AG09309 (cell line): Measurements from ENCODE around the gene TUBGCP2.
"Not testable (repeated sequence)": the region's sequence is repeated elsewhere in the genome, so short reads cannot be mapped to it uniquely, and the experiment has no call there.

Source experiments
- DNase-seq: peaks from one replicate; pipeline ENCODE4 v3.0.0-alpha.2; 2010; ENCODE audit warnings: low read depth
- H3K4me3 ChIP-seq: 2 replicates; pipeline ENCODE4 v1.5.1; 2011; ENCODE audit warnings: mild to moderate bottlenecking, low read depth, low read length, moderate library complexity; ENCODE audit not compliant: control insufficient read depth
- TF ChIP-seq, protein P1 (sequence below): IDR thresholded peaks from 2 replicates; pipeline ENCODE4 v1.5.1; 2011; ENCODE audit warnings: mild to moderate bottlenecking, low read depth, low read length, inconsistent platforms; ENCODE audit not compliant: insufficient read depth, control insufficient read depth; ENCODE audit errors: missing control alignments

TUBGCP2 gene

GRCh38 chr10:133235932-133236331 is 72.7 kb downstream of the TUBGCP2 start:
- no peak overlapping the region for H3K4me3 ChIP-seq
- TF ChIP-seq, protein P1, sequence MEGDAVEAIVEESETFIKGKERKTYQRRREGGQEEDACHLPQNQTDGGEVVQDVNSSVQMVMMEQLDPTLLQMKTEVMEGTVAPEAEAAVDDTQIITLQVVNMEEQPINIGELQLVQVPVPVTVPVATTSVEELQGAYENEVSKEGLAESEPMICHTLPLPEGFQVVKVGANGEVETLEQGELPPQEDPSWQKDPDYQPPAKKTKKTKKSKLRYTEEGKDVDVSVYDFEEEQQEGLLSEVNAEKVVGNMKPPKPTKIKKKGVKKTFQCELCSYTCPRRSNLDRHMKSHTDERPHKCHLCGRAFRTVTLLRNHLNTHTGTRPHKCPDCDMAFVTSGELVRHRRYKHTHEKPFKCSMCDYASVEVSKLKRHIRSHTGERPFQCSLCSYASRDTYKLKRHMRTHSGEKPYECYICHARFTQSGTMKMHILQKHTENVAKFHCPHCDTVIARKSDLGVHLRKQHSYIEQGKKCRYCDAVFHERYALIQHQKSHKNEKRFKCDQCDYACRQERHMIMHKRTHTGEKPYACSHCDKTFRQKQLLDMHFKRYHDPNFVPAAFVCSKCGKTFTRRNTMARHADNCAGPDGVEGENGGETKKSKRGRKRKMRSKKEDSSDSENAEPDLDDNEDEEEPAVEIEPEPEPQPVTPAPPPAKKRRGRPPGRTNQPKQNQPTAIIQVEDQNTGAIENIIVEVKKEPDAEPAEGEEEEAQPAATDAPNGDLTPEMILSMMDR, result no peak
- DNase-seq, result no peak

GRCh38 chr10:133235265-133235855 is 73.3 kb downstream of the TUBGCP2 start:
- no peak overlapping the region for H3K4me3 ChIP-seq
- no peak for DNase-seq
- TF ChIP-seq, protein P1, result no peak

GRCh38 chr10:133234796-133235195 is 73.9 kb downstream of the TUBGCP2 start:
- not testable (repeated sequence) for DNase-seq

DNA sequence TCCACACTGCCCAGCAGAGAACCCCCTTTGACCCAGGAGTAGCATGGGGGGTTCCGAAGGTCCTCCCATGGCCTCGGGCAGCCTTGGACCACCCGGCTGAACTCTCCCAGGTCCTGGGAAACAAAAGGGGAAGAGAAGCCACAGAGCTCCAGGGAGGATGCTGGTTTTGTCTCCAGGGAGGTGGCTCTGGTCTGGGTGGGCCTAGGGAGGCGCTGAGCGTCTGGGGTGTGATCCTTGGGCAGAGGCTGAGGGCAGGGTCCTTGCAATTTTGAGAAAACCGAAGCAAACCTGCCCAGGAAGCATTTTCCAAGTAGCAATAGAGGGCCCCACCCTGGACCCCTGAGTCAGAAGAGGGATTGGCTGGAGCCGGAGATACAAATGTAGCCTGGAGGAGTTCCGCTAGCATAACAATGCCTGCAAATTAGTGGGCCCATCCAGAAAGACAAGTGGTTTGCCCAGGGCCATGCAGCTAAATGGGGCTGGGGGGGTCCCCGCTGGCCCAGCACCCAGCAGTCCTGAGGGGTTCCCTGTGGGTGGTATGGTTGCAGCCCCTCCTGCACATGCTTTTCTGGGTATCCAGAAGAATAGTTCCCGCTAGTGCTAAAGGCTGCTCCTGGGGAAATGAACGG is 76.6 kb downstream of the TUBGCP2 start:
- TF ChIP-seq, protein P1, result no peak
- no peak for DNase-seq
- no peak overlapping the region for H3K4me3 ChIP-seq

More at GRCh38 chr10:133234796-133235195, 73.9 kb downstream of the TUBGCP2 start:
- H3K4me3 ChIP-seq, result not testable (repeated sequence)

DNA sequence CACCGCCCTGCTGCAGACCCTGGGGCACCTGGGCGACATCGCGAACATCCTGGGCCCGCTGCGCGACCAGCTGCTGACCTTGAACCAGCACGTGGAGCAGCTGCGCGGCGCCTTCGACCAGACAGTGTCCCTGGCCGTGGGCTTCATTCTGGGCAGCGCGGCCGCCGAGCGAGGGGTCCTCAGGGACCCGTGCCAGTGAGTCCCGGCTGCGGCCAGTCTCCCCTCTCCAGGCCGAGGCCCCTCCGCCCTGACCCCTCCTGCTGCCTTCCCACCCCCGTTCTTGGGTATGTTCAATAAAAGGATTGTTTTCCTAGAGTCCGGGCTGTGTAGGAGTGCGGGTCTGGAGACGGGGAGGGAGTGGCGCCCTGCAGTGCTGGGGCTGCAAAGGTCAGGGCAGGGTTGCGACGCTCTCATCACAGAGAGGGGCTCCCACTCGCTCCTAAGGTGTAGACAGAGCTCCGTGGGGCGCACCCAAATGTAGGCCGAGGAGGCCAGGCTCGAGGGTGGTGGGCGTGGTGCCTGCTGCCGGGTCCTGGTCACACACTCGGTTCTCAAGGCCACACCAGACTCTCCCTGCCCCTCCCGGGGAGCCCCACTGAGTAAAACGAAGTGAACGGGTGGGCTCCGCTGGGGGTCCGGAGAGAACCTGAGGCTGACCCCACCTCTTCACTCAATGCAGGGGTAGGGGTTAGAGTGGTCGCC is 77.3 kb downstream of the TUBGCP2 start:
- no peak overlapping the region for H3K4me3 ChIP-seq
- no peak for DNase-seq
- TF ChIP-seq, protein P1, result no peak

- H3K4me3 ChIP-seq, result no peak overlapping the region
- DNase-seq, result no peak
- TF ChIP-seq, protein P1, result no peak
Measured at GRCh38 chr10:133230387-133231195, 78.1 kb downstream of the TUBGCP2 start.
